Measurements from ENCODE around the gene PKP4. TPM values are rescaled to one million over a fixed set of nuclear protein-coding genes. Genes with fewer than 3 reads are reported as not detected.

Gene PKP4
- polyA plus RNA-seq, 1 experiment = 24.9 TPM

Small RNA genes within 50 kb of the gene (small RNA-seq; reads per million reads assigned to genes)
- gene AC005042.3 (ENCODE audit: insufficient read length, low read depth) (not detected), gene RN7SL393P (ENCODE audit: insufficient read length, low read depth) (not detected)

Other genes with a start within 250 kb of the PKP4 start
- 0.12 and 0.22 TPM in 2 replicates for gene CCDC148, start 199 bp upstream of the PKP4 start, polyA plus RNA-seq (2011; rRNA removed)

Data from AG04450 (cell line).